Skin of body (tissue), 2 donors: ENCODE data around the gene RAB3B. TPM values are rescaled to one million over a fixed set of nuclear protein-coding genes. Genes with fewer than 3 reads are reported as not detected.
"Not testable (repeated sequence)": the region's sequence is repeated elsewhere in the genome, so short reads cannot be mapped to it uniquely, and the experiment has no call there.

Experiments
- DNase-seq: peaks from one replicate; lab custom pipeline; 2025; lab: John Stamatoyannopoulos, UW
- total RNA-seq: library from RNA; depleted of rRNA; stranded (reverse); fragments of >200 nt; gene quantifications from one replicate; pipeline ENCODE4 v1.2.3, GENCODE V29; 2014

RAB3B gene
- total RNA-seq, 1 donor from 2014 or later: 1.9 TPM

DNA sequence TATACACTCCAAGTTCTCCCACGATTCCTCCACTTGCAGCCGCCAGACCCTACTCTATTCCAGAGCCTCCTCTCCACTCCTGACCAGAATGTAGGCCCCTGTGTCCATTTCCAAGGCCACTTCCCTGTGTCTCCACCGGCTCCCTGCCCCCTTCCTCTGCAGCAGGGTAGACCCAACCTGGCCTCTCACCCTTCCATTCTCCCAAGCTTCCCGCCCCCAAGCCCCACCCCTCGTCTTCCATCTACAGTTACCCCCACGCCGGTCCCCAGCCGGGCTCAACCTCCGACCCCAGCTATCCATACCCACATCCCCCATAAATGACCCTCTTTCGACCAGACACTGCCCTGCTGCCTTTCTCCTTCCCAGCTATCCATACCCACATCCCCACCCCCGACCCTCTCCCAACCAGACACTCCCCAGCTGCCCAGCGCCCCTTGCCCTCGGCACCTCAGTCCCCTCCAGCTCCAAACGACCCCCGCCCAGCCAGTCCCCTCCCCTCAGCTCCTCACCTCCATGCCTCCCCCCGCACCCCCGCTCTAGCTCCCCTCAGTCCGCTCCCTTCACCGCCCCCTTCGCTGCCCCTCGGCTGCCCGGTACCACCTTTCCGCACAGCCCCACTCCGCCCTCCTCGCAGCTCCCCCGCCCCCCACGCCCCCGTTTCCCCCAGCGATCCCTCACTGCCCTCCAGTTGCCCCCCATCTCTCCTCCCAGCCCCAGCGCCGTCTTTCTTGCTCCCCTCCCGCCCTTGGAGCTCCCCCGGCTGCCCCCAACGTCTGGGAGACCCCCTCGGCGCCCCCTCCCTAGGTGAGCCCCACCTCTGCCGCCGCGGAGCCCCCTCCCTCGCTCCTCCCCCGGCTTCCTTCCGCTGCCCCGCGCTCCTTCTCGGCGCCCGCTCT lies 670 bp downstream of the RAB3B start:
- no peak for DNase-seq

DNA sequence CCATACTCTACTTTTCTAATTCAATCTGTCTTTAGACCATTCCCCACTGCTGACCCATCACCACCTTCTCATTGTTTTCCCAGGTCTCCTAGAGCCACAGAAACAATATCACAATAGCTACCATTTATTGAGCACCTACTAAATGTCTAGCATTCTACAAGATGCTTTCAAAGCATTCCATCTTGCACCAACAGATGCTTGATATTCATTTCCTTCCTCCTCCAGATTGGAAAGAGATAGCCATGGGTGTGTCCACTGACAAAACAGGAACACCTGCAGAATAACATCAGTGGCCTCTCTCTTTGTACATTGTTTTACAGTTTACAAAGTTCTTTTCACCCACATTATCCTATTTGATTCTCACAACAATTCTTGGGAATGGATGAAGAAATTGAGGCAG lies 2.2 kb downstream of the RAB3B start:
- DNase-seq: no peak

DNA sequence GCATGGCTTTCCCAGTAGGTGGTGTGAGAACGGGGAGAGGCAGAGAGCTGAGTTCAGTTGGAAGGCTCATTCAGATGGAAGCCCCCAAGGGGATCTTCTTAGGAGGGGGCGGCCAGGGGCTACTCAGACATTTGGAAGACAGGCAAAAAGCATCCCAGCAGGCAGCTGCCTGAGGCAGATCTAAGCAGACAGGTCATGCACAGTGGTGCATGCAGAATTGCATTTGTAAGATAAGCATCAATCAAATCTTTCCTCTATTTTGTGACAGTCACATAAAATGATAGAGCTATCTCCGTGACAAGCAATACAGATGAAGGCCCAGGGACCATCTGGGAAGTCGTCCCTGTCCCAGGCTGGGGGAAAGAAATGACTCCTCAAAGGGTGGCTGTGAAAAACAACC lies 3.8 kb downstream of the RAB3B start:
- DNase-seq: no peak

DNA sequence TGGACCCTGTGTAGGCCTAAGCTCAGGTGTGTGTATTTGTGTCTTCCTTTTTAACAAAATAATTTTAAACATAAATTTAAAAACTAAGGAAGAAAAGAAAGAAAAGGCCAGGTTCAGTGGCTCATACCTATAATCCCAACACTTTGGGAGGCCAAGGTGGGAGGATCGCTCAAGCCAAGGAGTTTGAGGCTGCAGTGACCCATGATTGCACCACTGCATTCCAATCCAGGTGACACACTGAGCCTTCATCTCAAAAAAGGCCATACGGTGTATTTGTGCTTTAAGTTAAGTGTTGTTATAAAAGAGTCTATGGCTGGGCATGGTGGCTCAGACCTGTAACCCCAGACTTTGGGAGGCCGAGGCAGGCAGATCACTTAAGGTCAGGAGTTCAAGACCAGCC lies 8.3 kb downstream of the RAB3B start:
- no peak for DNase-seq

DNA sequence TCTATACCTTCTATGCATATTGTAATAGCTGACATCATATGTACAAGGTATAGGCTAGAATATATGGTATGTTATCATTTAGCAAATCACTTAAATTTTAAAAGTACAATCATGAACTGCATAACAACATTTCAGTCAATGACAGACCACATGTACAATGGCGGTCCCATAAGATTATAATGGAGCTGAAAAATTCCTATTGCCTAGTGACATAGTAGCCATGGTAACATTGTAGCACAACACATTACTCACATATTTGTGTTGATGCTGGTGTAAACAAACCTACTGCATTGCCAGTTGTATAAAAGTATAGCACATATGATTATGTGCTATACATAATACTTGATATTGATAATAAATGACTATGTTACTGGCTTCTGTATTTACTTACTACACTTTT lies 8.9 kb downstream of the RAB3B start:
- DNase-seq: no peak

DNA sequence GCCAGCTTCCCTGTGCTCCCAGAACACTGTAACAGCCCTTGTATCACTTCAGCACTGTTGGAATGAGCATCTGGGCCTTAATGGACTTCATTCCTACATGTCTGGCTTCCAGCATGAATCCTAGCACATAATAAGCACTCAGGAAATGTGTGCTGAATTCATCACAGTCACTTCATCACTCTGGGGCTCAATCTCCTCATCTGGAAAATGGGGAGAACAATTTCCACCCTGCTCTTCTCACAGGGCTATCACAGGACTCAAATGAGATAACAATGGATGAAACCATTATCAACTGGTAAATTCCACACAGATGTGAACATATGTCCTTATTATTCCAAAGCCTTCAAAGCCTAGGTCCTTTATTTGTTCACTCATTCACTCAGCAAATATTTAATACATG lies 12.4 kb downstream of the RAB3B start:
- DNase-seq: no peak

DNA sequence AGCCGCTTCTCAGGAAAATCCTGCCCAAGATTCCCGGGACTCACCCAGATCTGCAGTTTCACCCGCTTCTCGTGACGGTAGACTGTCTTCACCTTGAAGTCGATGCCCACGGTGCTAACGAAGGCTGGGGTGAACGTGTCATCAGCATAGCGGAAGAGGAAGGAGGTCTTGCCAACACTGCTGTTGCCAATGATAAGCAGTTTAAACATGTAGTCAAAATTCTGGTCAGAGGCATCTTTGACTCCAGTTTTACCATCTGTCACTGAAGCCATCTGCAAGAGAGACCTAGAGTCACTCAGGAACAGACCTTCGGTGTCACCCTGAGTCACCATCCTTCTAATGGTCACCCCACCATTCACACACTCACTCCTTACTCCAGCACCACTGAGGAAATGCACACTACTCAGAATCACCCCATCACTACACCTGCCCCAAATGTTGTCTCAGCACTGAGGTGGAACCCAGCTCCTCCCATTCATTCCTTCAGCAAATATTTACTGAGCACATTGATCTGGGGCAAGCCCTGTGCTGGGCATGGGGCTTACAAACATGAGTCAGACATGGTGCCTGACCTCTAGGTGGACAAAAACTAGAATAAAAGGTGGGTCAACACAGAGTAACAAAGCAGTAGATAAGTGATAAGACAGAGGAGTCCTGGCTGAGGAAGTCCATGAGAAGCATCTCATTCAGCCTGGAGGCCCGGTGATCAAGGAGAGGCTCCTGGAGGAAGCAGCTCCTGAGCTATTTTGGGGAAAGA lies 13.5 kb downstream of the RAB3B start:
- DNase-seq: no peak

DNA sequence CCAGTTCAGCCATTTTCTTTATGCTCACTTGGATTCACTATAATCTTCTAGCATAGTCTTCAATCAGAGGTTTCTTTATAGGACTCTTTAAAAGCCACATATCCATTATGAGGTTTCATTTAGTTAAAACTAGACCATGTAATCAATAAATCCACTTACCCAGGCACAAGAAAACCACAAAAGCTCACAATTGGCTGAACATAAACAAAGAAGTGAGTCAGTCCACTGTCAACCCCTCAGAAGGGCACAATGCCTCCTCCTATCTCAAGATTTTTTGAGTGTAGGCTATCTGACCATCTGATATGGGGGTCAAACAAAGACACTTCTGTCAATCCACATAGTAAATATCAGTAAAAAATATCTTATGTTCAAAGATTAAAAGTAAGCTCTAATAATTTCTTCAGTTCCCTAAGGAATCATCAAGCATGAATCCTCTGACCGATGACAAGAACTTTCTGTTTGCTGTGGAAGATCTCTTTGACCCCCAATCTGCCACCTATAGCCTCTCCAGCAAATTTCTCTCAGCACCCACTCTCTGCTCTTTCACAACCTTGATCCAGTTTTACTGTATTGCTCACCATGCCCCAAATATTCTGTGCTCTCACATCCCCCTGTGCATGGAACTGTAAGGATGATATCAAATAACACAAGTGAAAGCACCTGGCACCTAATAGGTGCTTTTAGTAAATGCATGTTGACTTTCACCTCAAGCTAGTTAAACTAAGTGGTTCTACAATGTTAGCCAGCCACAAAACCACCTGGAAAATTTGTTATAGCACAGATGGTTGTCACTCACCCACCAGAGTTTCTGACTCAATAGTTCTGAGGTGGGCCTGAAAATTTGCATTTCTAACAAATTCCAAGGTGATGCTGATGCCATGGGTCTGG lies 16.7 kb downstream of the RAB3B start:
- DNase-seq: no peak

DNA sequence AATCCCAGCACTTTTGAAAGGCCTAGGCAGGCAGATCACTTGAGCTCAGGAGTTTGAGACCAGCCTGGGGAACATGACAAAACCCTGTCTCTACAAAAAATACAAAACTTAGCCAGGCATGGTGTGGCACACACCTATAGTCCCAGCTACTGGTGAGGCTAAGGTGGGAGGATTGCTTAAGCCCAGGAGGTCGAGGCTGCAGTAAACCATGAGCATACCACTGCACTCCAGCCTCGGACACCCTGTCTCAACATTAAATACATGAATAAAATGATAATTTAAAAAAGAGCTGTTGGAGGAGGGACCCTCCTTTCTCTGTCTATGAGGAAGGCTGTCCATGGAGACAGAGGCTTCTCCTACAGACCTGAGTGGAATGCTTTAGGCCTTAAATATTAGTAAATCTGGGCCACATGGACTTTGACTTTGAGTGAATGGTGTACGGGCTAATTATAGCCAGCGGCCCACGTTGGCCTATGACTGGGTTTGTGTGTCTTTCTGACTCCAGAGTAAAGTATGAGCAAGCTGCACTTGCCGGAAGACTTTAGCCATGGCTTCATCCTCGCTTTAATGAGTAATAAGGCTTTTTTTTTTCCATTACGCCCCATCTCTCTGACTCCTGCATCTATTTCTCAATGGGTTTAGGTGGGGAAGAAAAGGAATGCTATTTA lies 21.3 kb downstream of the RAB3B start:
- no peak for DNase-seq

DNA sequence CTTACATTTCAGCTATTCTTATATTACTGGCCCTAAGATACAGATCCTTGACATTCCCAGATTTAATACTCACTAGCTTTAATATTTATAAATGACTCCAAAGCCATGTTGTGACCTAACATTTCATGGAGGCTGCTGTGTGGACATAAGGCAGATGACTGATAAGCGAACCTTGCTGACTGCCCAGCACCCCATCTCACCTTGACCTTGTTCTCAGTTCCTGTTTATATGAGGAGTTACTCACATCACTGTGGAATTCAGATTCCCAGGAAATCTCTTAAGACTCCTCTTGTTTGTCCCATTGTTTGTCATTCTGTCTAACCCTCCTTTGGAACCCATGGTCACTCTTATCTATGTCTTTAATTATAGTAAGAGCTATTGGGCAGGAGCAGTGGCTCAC lies 21.9 kb downstream of the RAB3B start:
- no peak for DNase-seq

DNA sequence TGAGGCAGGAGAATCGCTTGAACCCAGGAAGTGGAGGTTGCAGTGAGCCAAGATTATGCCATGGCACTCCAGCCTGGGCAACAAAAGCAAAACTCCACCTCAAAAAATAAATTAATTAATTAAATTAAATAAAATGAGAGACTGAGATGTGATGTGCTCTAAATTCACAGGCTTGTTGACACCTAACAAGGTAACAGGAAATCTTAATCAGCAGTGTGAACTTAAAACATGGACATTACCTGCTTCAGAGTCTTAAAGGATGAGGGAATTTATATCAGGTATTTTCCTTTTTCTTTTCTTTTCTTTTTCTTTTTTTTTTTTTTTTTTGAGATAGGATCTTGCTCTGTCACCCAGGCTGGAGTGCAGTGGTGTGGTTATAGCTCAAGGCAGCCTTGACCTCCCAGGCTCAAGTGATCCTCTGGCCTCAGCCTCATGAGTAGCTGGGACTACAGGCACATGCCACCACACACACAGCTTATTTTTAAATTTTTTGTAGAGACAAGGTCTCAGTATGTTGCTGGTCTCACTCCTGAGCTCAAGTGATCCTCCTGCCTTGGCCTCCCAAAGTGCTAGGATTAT lies 23.2 kb downstream of the RAB3B start:
- DNase-seq: not testable (repeated sequence)

DNA sequence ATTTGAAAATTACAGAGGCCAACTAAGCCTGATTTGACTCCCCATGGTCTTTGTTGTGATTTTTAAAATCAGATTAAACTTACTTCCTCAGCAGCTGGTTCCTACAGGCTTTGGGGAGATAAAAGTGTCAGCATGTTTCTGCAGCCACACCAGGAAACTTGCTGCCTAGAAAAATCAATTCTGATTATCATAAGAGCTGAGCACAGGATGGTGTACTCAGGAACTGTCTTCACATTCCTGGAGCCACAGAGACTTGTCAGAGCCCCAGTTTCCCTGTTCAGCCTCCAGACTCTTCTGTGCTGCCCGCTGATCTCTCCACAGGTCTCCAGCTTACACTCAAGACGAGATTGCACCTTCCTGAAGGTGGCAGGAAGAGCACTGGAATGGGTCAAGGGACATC lies 23.9 kb downstream of the RAB3B start:
- DNase-seq: no peak

DNA sequence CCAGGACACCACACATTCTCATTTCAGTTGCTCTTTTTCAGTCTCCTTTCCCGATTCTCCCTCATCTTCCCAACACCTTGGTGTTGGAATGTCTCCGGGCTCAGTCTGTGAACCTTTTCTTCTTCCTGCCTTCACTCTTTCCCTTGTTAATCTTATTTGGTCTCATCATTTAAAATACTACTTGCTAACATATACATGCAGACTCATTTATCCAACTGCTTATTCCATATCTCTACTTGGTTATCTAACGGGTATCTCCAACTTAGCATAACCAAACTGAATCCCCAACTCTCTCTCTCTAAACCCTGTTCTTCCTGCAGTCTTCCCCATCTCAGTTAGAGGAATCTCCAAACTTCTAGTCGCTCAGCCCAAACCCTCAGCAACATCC lies 26.2 kb downstream of the RAB3B start:
- DNase-seq: no peak

DNA sequence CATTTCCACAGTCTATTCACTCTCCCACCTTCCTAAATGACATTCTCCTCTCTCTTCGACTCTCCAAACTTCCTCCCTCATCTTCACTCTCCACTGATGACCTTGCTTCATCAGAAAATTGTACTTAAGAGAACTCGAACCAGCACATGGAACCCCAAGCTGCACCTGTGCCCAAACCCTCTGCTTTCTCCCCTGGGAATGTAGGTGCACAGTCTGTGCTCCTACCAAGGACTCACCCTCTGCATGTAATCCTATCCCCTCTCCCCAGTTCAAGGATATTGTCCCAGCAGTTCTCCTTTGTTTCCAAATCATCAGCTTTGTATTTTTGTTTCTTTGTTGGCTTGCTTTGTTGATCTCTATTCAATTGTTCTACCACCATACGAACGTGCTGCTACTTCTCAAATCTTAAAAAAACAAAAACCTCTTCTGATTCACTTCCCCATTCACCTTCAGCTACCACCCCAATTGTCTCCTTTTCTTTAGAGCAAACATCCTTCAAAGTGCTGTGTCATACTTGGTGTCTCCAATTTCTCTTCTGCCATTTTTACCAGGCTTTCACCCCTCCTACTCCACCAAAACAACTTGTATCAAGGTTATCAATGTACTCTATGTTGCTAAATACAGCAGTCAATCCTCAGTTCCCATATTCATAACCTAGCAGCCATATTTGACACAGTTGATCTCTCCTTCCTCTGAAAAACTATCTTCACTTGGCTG lies 26.8 kb downstream of the RAB3B start:
- DNase-seq: no peak

DNA sequence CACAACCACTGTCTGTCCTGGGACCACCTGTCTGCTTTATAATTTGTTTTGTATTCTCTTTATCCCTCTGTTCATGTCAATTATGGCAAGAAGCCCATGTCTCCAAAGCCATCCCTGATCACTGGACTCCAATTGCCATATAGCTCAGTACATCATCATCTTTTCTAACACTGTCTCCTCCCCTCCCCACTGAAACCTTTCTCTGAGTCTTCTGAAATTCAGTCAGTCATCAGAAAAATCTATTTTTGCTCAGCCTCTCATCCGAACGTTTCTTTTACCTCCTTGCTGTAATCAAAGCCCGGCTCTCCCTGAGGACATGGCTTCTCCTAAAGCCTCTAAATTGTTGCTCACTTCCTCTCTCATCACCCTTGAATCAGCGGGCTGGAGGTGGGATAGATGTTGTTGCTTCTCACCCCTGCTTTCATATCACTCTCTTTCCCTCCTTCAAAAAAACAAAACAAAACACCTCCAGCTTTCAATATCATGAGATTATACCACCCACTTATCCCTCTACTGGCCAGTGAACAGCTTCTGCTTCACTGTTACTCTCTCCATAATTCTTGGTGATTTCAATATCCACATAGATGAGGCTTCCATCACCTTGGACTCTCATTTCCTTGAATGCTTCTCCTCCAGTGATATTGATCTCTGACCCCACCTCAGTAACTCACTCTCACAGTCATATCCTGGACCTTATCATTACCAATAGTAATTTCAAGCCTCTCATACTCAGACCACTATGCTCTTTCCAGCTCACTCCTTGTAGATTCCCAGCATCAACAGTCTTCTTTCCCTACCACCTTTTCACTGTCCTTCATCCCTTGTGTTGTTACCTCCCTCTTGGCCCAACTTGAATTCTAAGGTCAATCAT lies 27.8 kb downstream of the RAB3B start:
- DNase-seq: no peak

DNA sequence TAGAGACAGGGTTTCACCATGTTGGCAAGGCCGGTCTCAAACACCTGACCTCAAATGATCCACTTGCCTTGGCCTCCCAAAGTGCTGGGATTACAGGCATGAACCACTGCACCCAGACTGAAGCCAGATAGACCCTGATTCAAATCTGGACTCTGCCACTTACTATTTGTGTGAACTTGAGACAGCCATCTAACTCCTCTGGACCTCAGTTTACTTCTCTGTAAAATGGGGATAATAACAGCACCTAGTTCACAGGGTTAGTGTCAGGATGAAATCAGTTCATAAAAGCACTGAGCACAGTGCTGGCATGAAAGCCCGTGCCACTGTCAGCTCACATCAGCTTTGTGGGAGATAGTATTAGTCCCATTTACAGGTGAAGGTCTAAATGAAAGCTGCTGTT lies 28.5 kb downstream of the RAB3B start:
- no peak for DNase-seq

DNA sequence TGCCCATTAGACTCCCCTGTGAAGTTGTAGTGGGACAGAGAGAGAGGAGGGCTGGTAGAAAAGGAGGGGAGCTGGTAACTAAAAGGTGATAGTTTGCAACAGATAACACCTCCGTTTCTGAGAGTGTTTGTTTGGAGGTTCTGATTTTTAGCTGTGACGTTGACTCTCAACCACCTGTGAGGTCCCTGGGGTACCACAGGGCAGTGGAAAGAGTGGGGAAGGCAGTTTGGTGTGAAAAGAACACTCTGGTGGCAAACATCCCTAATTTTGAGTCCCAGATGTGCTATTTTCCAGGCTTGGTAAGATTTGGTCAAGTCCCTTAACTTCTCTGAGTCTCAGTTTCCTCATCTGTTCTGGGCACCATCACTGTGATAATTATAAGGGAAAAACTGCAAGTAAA lies 29.3 kb downstream of the RAB3B start:
- DNase-seq: no peak

DNA sequence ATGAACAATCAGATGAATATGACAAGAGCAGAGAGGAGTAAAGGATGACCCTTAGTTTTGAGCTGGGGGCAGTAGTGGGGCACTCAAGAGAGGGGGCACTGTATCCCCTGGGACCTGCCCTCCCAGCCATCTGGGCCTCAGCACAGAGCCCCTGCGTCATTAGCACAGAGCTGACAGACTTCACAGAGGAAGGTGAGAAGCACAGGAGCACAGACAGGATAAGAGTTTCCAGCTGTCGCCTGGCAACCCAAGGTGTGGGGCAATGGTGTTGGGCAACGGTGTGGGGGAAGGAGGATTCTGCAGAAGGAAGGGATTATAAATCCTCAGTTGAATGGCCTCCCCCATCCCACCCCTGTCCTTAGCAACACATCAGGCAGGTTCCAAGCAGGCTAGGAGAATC lies 30.2 kb downstream of the RAB3B start:
- DNase-seq: no peak

DNA sequence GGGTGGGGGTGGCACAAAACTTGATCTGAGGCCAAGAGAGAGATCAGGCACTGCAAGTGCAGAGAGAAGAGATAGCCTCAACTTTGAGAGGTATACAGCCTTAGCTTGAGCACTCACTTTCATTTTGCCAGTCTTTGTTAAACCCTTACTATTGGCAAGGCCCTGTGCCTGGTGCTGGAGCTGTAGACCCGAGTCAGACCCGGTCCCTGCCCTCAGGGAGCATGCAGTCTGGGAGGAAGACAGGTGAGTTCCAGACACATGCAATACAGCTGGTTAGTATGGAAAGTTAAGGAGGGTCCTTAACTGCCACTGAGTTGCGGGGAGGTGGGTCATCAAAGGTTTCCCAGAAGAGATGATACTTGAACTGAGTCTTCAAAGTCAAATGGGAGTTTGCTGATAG lies 31.7 kb downstream of the RAB3B start:
- DNase-seq: no peak
